ENCODE data around the gene RANBP9.

The RANBP9 gene

DNA sequence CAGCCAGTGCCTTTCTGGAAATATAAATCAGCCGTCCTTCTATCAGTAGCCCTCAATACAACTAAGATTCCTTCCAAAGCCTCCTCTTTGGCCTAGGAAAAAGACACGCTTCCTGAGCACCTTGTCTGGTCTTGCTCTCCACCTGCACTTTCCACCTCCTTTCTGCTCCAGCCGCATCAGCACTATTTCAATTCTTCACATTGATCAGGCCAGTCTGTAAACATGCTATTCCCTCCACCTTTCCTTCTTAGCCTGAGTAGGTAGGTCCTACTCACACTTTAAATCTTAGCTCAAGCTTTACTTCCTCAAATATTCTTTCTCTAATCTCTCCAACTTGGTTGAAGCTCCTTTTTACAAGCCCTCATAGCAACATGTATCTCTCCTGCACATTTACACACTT lies 11.4 kb downstream of the RANBP9 start:
- H3K4me3 ChIP-seq (ENCODE audit: control insufficient read depth, low read depth, low read length) = no peak overlapping the region
- TF ChIP-seq, protein P1, sequence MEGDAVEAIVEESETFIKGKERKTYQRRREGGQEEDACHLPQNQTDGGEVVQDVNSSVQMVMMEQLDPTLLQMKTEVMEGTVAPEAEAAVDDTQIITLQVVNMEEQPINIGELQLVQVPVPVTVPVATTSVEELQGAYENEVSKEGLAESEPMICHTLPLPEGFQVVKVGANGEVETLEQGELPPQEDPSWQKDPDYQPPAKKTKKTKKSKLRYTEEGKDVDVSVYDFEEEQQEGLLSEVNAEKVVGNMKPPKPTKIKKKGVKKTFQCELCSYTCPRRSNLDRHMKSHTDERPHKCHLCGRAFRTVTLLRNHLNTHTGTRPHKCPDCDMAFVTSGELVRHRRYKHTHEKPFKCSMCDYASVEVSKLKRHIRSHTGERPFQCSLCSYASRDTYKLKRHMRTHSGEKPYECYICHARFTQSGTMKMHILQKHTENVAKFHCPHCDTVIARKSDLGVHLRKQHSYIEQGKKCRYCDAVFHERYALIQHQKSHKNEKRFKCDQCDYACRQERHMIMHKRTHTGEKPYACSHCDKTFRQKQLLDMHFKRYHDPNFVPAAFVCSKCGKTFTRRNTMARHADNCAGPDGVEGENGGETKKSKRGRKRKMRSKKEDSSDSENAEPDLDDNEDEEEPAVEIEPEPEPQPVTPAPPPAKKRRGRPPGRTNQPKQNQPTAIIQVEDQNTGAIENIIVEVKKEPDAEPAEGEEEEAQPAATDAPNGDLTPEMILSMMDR (conservative IDR thresholded peaks at IDR 0.05; ENCODE audit: control insufficient read depth, insufficient read depth, low read depth, low read length) = no peak
- DNase-seq (ENCODE audit: low read depth) = no peak

DNA sequence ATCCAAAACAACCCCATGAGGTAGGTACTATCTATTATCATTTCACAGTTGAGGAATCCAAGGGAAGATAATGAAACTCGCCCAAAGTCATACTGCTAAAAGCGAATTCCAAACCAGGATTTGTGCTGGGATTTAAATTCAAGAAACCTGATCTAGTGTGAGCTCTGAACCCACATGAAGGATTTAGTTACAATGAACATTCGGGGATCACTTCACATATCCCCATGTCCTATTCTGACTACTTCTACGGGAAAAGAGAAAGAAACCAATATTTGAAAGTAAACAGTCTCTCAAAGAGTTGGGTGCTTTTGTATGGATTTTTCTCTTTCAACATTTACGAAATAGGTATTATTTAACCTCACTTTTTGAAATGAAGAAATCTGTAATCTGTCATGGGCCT lies 12.9 kb downstream of the RANBP9 start:
- TF ChIP-seq, protein P1 (conservative IDR thresholded peaks at IDR 0.05; ENCODE audit: control insufficient read depth, insufficient read depth, low read depth, low read length) = no peak
- no peak for DNase-seq (ENCODE audit: low read depth)
- H3K4me3 ChIP-seq (ENCODE audit: control insufficient read depth, low read depth, low read length) = no peak overlapping the region

DNA sequence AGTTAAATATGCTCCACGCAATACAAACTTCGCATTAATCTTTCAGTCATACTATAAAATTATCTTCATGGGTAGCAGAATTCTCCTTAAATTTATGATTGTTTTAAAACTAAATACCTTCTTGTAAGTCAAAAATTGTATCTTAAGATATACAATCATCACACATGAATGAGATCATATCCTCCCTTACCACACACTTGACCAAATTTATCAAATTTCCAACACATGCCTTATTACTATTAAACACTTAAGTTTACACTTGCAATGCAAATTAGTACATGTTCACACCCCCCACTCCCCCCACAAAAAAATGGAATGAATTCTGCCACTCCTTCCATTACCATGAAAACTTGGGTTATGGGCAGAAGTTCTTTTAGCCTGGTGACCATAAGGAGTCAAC lies 13.8 kb downstream of the RANBP9 start:
- TF ChIP-seq, protein P1 (conservative IDR thresholded peaks at IDR 0.05; ENCODE audit: control insufficient read depth, insufficient read depth, low read depth, low read length) = no peak
- H3K4me3 ChIP-seq (ENCODE audit: control insufficient read depth, low read depth, low read length) = no peak overlapping the region
- DNase-seq (ENCODE audit: low read depth) = no peak

DNA sequence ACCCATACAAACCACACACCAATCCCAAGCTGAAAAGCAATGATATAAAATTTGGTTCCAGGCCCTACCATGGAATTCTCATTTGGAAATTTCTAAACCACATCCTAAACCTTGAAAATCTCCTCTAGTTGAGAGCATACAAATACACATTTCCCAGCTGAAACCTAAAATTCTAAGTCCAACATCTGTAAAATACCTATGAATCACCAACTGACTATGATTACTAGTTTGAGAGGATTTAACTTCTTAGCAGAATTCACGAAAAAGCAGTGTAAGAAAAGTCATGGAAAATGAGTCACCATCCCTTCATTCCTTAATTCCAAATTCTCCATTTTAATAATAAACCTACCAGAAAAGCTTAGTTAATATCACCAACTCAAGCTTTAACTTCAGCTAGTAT lies 15.4 kb downstream of the RANBP9 start:
- peak; percentile 83 for DNase-seq (ENCODE audit: low read depth)
- TF ChIP-seq, protein P1 (conservative IDR thresholded peaks at IDR 0.05; ENCODE audit: control insufficient read depth, insufficient read depth, low read depth, low read length) = no peak
- no peak overlapping the region for H3K4me3 ChIP-seq (ENCODE audit: control insufficient read depth, low read depth, low read length)

DNA sequence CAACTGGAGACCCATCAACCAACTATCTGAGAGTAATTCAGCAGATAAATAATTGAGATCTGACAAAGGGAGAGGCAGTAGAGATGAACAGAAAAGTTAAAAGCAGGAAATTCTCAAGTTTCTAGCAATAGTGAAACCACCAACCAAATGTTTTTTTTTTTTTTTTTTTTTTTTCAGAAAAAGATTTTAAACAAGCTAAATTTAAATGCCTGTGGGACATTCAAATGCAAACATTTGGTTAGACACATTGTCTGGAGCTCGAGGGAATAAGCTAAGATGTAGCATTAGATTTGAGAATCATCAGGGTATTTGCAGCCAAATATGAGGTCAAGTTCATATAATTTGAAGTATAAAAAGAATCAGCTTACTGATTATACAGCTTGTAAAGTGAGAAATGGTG lies 16.4 kb downstream of the RANBP9 start:
- TF ChIP-seq, protein P1 (conservative IDR thresholded peaks at IDR 0.05; ENCODE audit: control insufficient read depth, insufficient read depth, low read depth, low read length) = no peak
- no peak overlapping the region for H3K4me3 ChIP-seq (ENCODE audit: control insufficient read depth, low read depth, low read length)
- no peak for DNase-seq (ENCODE audit: low read depth)

DNA sequence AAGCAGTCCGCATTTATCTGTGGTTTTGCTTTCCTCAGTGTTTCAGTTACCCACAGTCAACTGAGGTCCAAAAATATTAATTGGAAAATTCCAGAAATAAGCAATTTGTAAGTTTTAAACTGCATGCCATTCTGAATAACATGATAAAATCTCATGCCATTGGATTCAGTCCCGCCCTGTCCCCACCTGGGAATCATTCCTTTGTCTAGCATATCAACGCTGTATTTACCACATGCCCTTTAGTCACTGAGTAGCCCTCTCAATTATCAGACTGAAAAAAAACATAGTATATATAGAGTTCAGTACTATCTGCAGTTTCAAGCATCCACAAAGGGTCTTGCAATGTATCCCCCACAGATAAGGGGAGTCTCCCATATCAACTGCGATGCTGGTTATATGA lies 17.1 kb downstream of the RANBP9 start:
- no peak for DNase-seq (ENCODE audit: low read depth)
- TF ChIP-seq, protein P1 (conservative IDR thresholded peaks at IDR 0.05; ENCODE audit: control insufficient read depth, insufficient read depth, low read depth, low read length) = no peak
- no peak overlapping the region for H3K4me3 ChIP-seq (ENCODE audit: control insufficient read depth, low read depth, low read length)

Measured in fibroblast of mammary gland (primary cell).